ENCODE data around the gene CD163. TPM values are rescaled to one million over a fixed set of nuclear protein-coding genes. Genes with fewer than 3 reads are reported as not detected.

The CD163 gene
- not detected for total RNA-seq

DNA sequence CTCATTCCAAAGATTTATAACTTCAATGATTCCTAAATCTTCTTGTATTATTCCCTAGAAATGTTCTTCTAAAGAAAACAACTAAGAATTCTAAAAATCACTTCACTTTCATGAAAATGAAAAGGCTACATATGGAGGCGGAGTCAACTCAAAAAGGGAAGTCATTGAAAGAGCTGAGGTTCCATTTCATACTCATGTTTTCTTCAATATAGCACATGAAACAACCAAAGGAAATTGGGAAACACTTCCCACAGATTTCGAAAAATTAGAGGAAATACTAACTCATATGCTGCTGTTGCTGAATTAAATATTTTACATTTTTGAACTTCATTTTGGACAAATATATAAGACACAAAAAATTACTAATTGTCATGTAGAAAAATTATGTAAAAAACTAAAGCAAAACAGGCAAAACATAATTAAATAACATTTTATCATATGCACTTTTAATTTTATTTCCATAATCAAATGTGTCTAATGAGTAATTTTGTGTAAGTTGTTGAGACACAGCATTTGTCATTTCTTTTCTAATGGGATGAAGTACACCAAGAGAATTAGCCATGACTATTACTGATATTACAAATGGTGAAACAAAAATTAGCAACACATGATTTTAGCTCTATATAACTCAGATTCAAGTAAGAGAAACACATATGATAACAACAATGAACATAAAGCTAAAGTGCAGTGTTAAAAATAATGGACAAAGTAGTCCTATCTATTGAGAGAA, at the start of gene CD163:
Gene CD163 (minus strand): TSS at position 92 of the 730 bp plus-strand sequence. CDS start 87 bp downstream, at position 5.

GRCh38 chr12:7444076-7444475, 59.5 kb downstream of the CD163 start, which contains the start of gene CD163L1:
Gene CD163L1 (minus strand): TSS chr12:7444153. CDS start chr12:7444127, 26 bp downstream.

Other genes with a start within 250 kb of the CD163 start
- gene ACSM4, start 199.7 kb downstream of the CD163 start, total RNA-seq: not detected
- gene CD163L1, start 59.6 kb downstream of the CD163 start, total RNA-seq: not detected
- gene APOBEC1, start 162.1 kb upstream of the CD163 start, total RNA-seq: not detected
- gene GDF3, start 192.0 kb upstream of the CD163 start, total RNA-seq: not detected
- gene DPPA3, start 207.7 kb upstream of the CD163 start, total RNA-seq: not detected
- gene CLEC4C, start 243.6 kb upstream of the CD163 start, total RNA-seq: not detected